ENCODE results near the gene CELF1. TPM values are rescaled to one million over a fixed set of nuclear protein-coding genes. Genes with fewer than 3 reads are reported as not detected.

CELF1 gene
- polyA plus RNA-seq, 1 donor (not counting 4 experiments of a cell fraction or from before 2014, with no cell fraction given), result 110 TPM

DNA sequence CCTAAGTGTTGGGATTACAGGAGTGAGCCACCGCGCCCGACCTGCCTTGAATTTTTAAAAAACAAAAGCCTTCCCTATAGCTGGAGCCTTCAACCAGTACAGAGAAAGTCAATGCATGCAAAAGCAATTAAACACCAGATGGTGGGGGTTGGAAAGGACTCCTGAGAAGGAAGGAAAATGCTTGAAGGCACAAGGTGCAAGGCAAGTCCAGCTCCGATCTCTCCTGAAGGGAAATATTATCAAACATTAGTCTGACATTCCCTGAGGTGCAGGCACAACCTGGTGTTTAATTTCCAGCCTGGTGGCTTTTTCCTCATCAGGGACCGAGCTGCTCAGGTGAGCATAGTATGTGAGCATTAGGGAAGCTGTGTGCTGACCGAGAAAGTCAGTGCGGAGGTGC, 91.1 kb downstream of the CELF1 start:
- Histone ChIP-seq H3K4me2 (ENCODE audit: control insufficient read depth, extremely low read depth, insufficient read depth, low read depth, low read length) (no peak overlapping the region), H3K9me3 (ENCODE audit: control insufficient read depth, low read depth, low read length) (no peaks in the 10 kb centered on the region), H4K20me1 (ENCODE audit: control insufficient read depth, extremely low read depth, insufficient read depth, low read length) (no peaks in the 10 kb centered on the region), H3K79me2 (ENCODE audit: control insufficient read depth, insufficient read depth, low read length) (peaks cover 11% of the 10 kb centered on the region), H2AFZ (ENCODE audit: control insufficient read depth, low read length) (no peak overlapping the region), H3K9ac (ENCODE audit: control insufficient read depth, extremely low read depth, insufficient read depth, low read length) (no peak overlapping the region), H3K9me1 (ENCODE audit: control insufficient read depth, extremely low read depth, insufficient read depth, low read length) (peaks cover 4% of the 10 kb centered on the region), H3K36me3 (ENCODE audit: control insufficient read depth in 2 of 2, extremely low read depth in 1 of 2, insufficient read depth in 2 of 2, low read length in 2 of 2) (peaks cover 18 to 28% of the 10 kb centered on the region in 2 experiments), H3K27ac (ENCODE audit: control insufficient read depth, insufficient read depth, low read length) (no peak overlapping the region), H3K27me3 (ENCODE audit: control insufficient read depth, extremely low read depth, insufficient read depth, low read length) (no peaks in the 10 kb centered on the region), H3K4me3 (ENCODE audit: control insufficient read depth in 2 of 3, extremely low read depth in 1 of 3, insufficient read depth in 2 of 3, low read depth in 1 of 3, low read length in 3 of 3) (no peak overlapping the region), H3K4me1 (ENCODE audit: control insufficient read depth, extremely low read depth, insufficient read depth, low read length) (no peaks in the 10 kb centered on the region)
- dilution Hi-C loops (cut with MboI; ENCODE audit: extremely low pct_ligation_motif_present, low sequenced_read_pairs), result no loop called here
- FAIRE-seq (no peak), DNase-seq (ENCODE audit: low read depth, low spot score) (no peak)
- no peak for TF ChIP-seq EZH2 (IDR thresholded peaks at IDR 0.05; ENCODE audit: low read length)
- TF ChIP-seq, protein P1, sequence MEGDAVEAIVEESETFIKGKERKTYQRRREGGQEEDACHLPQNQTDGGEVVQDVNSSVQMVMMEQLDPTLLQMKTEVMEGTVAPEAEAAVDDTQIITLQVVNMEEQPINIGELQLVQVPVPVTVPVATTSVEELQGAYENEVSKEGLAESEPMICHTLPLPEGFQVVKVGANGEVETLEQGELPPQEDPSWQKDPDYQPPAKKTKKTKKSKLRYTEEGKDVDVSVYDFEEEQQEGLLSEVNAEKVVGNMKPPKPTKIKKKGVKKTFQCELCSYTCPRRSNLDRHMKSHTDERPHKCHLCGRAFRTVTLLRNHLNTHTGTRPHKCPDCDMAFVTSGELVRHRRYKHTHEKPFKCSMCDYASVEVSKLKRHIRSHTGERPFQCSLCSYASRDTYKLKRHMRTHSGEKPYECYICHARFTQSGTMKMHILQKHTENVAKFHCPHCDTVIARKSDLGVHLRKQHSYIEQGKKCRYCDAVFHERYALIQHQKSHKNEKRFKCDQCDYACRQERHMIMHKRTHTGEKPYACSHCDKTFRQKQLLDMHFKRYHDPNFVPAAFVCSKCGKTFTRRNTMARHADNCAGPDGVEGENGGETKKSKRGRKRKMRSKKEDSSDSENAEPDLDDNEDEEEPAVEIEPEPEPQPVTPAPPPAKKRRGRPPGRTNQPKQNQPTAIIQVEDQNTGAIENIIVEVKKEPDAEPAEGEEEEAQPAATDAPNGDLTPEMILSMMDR (optimal IDR thresholded peaks at IDR 0.05 in 1 of 3, IDR thresholded peaks at IDR 0.05 in 1 of 3, conservative IDR thresholded peaks at IDR 0.05 in 1 of 3; ENCODE audit: extremely low read depth in 1 of 3, insufficient read depth in 2 of 3, low read length in 3 of 3), result no peak

DNA sequence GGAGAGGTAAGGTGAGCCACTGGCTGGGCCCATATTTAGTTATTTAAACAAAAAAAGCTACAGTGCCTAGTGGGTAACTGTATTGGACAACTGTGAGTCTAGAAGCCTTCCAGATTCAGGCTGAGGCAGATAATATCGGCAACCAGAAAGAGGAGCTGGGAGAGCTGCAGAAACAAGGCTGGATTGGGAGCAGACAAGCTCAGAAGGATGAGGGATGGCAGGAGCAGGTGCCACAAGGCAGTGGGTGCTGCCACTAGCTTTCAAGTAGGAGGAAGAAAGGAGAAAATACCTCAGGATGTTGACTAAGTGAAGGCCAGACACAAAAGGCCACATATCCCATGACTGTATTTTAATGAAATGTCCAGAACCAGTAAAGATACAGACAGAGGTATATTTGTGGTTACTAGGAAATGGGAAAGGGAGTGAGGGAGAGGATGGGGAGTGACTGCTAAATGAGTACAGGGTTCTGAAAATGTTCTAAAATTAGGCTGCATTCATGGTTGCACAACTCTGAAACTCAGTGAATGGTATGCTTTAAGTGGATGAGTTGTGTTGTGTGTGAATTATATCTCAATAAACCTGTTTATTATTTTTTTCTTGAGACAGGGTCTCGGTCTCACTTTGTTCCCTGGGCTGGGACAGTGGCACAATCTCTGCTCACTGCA, 92.2 kb downstream of the CELF1 start:
- Histone ChIP-seq H3K4me2 (ENCODE audit: control insufficient read depth, extremely low read depth, insufficient read depth, low read depth, low read length) (no peak overlapping the region), H4K20me1 (ENCODE audit: control insufficient read depth, extremely low read depth, insufficient read depth, low read length) (no peaks in the 10 kb centered on the region), H2AFZ (ENCODE audit: control insufficient read depth, low read length) (no peak overlapping the region), H3K4me1 (ENCODE audit: control insufficient read depth, extremely low read depth, insufficient read depth, low read length) (no peaks in the 10 kb centered on the region), H3K36me3 (ENCODE audit: control insufficient read depth in 2 of 2, extremely low read depth in 1 of 2, insufficient read depth in 2 of 2, low read length in 2 of 2) (peaks cover 15 to 22% of the 10 kb centered on the region in 2 experiments), H3K4me3 (ENCODE audit: control insufficient read depth in 2 of 3, extremely low read depth in 1 of 3, insufficient read depth in 2 of 3, low read depth in 1 of 3, low read length in 3 of 3) (no peak overlapping the region), H3K9ac (ENCODE audit: control insufficient read depth, extremely low read depth, insufficient read depth, low read length) (no peak overlapping the region), H3K79me2 (ENCODE audit: control insufficient read depth, insufficient read depth, low read length) (peaks cover 5% of the 10 kb centered on the region), H3K27me3 (ENCODE audit: control insufficient read depth, extremely low read depth, insufficient read depth, low read length) (no peaks in the 10 kb centered on the region), H3K9me1 (ENCODE audit: control insufficient read depth, extremely low read depth, insufficient read depth, low read length) (peaks cover 4% of the 10 kb centered on the region), H3K9me3 (ENCODE audit: control insufficient read depth, low read depth, low read length) (no peaks in the 10 kb centered on the region), H3K27ac (ENCODE audit: control insufficient read depth, insufficient read depth, low read length) (no peak overlapping the region)
- dilution Hi-C loops (cut with MboI; ENCODE audit: extremely low pct_ligation_motif_present, low sequenced_read_pairs), result no loop called here
- TF ChIP-seq EZH2 (IDR thresholded peaks at IDR 0.05; ENCODE audit: low read length), result no peak
- TF ChIP-seq, protein P1 (optimal IDR thresholded peaks at IDR 0.05 in 1 of 3, IDR thresholded peaks at IDR 0.05 in 1 of 3, conservative IDR thresholded peaks at IDR 0.05 in 1 of 3; ENCODE audit: extremely low read depth in 1 of 3, insufficient read depth in 2 of 3, low read length in 3 of 3), result no peak
- DNase-seq (ENCODE audit: low read depth, low spot score) (no peak), FAIRE-seq (no peak)

Data from keratinocyte (primary cell).